DND-41 (cell line): ENCODE measurements around the gene GREM2.

Experiments
- ATAC-seq: fragments of 200-7000 bp; cut with Tn5 transposase; 3 replicates; pipeline ENCODE4 v1.9.1; 2021; ENCODE audit warnings: low read depth; ENCODE audit not compliant: insufficient read depth
- DNase-seq: peaks from one replicate; pipeline ENCODE4 v3.0.0-alpha.2; 2020
- H2AFZ ChIP-seq: 2 replicates; pipeline ENCODE4 v1.6.0; 2012; ENCODE audit warnings: low read depth, low read length
- H3K27ac ChIP-seq: 2 replicates; pipeline ENCODE4 v1.5.1; 2012; ENCODE audit warnings: low read length, inconsistent platforms
- H3K27me3 ChIP-seq: fragments of 200-600 bp; sonication (generic); 2 replicates; pipeline ENCODE4 v1.6.0; 2012; ENCODE audit warnings: low read length, mild to moderate bottlenecking, inconsistent platforms; ENCODE audit not compliant: insufficient read depth, poor library complexity
- H3K36me3 ChIP-seq: 2 replicates; pipeline ENCODE4 v1.5.1; 2012; ENCODE audit warnings: low read length, inconsistent platforms; ENCODE audit not compliant: insufficient read depth
- H3K4me1 ChIP-seq: 2 replicates; pipeline ENCODE4 v1.5.1; 2012; ENCODE audit warnings: mild to moderate bottlenecking, low read length; ENCODE audit not compliant: insufficient read depth
- H3K4me2 ChIP-seq: 2 replicates; pipeline ENCODE4 v1.6.0; 2012; ENCODE audit warnings: mild to moderate bottlenecking, moderate library complexity, low read length, inconsistent platforms; ENCODE audit not compliant: insufficient read depth
- H3K4me3 ChIP-seq, 2 experiments: fragments of 200-600 bp in 1 of 2; shearing (Covaris generic) in 1 of 2; 2 replicates each; pipeline ENCODE4 v1.5.1; 2012 to 2016; ENCODE audit warnings: inconsistent platforms in 2 of 2, low read length in 2 of 2, mild to moderate bottlenecking in 2 of 2, low read depth in 1 of 2, moderate library complexity in 1 of 2
- H3K79me2 ChIP-seq: 2 replicates; pipeline ENCODE4 v1.6.0; 2012; ENCODE audit warnings: low read length, inconsistent platforms; ENCODE audit not compliant: insufficient read depth
- H3K9ac ChIP-seq: 2 replicates; pipeline ENCODE4 v1.6.0; 2012; ENCODE audit warnings: low read depth, mild to moderate bottlenecking, inconsistent platforms, low read length, moderate library complexity
- H3K9me3 ChIP-seq: 2 replicates; pipeline ENCODE4 v1.5.1; 2012; ENCODE audit warnings: low read length, moderate library complexity, mild to moderate bottlenecking, inconsistent platforms; ENCODE audit not compliant: insufficient read depth, severe bottlenecking
- H4K20me1 ChIP-seq: 2 replicates; pipeline ENCODE4 v1.6.0; 2012; ENCODE audit warnings: low read length; ENCODE audit not compliant: insufficient read depth
- CTCF ChIP-seq: IDR thresholded peaks from 2 replicates; pipeline ENCODE4 v1.5.1; 2012; ENCODE audit warnings: borderline replicate concordance, low read length, moderate library complexity, mild to moderate bottlenecking; ENCODE audit not compliant: poor library complexity, severe bottlenecking; ENCODE audit errors: extremely low read depth
- EZH2 ChIP-seq: IDR thresholded peaks from 3 replicates; pipeline ENCODE4 v1.6.1; 2012; ENCODE audit warnings: borderline replicate concordance, low read depth, mild to moderate bottlenecking, moderate library complexity, low read length, inconsistent platforms; ENCODE audit not compliant: severe bottlenecking

The GREM2 gene

DNA sequence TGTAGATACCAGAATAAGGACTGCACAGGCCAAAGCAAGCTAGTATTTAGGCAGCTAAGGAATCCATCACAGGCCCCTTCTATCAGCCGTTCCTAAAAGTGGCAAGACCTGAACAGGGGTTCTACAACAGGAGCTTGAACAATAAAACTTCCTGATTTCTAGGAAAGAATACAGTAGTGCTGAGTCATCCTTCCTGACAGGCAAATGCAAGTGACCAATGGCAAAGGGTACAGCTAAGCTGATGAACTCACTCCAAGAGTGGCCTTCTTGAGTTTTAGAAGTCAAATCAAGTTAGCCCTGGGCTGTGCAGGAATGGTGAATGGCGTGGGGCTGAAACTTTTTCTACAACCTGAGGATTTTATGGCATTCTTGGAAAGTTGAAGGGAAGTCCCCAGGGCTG, 112.9 kb downstream of the GREM2 start:
- Histone ChIP-seq H3K9me3 (no peaks in the 10 kb centered on the region), H2AFZ (peak overlapping the region; percentile 47; the same call in 1 of the 2 replicates), H3K4me1 (peaks cover 12% of the 10 kb centered on the region), H3K4me2 (no peak overlapping the region), H3K27me3 (no peaks in the 10 kb centered on the region), H3K79me2 (no peaks in the 10 kb centered on the region), H3K36me3 (no peaks in the 10 kb centered on the region), H3K27ac (no peak overlapping the region), H3K9ac (no peak overlapping the region), H4K20me1 (no peaks in the 10 kb centered on the region), H3K4me3 (no peak overlapping the region)
- DNase-seq (no peak), ATAC-seq (peak; percentile 62)
- TF ChIP-seq CTCF: no peak
- TF ChIP-seq EZH2: no peak

GRCh38 chr1:240498335-240498734, 113.6 kb downstream of the GREM2 start:
- TF ChIP-seq EZH2 (no peak), CTCF (no peak)
- Histone ChIP-seq H3K4me2 (no peak overlapping the region), H3K9ac (no peak overlapping the region), H3K27ac (no peak overlapping the region), H3K79me2 (no peaks in the 10 kb centered on the region), H2AFZ (no peak overlapping the region), H3K4me1 (peaks cover 12% of the 10 kb centered on the region), H4K20me1 (no peaks in the 10 kb centered on the region), H3K9me3 (no peaks in the 10 kb centered on the region), H3K27me3 (no peaks in the 10 kb centered on the region), H3K4me3 (no peak overlapping the region), H3K36me3 (no peaks in the 10 kb centered on the region)
- DNase-seq (no peak), ATAC-seq (0 out of 3 replicates have a peak, but pooled peaks have one; percentile 12)

DNA sequence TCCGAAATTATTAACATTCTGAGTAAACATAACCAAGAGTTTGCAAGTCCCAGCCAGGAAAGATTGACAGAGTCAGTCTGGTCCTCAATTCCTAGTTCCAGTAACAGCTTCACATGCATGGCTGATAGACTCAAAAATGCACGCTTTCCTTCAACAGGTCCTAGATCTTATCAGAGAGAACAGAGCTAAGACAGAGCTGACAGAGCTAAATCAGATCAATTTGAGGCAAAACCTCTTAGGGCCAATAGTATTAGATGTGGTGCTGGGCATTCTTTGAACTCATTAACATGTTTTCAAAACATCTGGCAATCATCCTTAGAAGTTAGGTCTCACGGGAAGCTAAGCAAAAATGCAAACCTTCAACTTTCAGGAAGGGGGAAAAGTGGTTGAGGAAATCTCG, 114.0 kb downstream of the GREM2 start:
- Histone ChIP-seq H2AFZ (no peak overlapping the region), H3K4me2 (no peak overlapping the region), H3K9ac (no peak overlapping the region), H3K79me2 (no peaks in the 10 kb centered on the region), H4K20me1 (no peaks in the 10 kb centered on the region), H3K27me3 (no peaks in the 10 kb centered on the region), H3K9me3 (no peaks in the 10 kb centered on the region), H3K4me3 (no peak overlapping the region), H3K36me3 (no peaks in the 10 kb centered on the region), H3K27ac (no peak overlapping the region), H3K4me1 (peaks cover 12% of the 10 kb centered on the region)
- TF ChIP-seq CTCF: no peak
- no peak for TF ChIP-seq EZH2
- ATAC-seq (peak; percentile 61), DNase-seq (no peak)

GRCh38 chr1:240496941-240497340, 115.0 kb downstream of the GREM2 start:
- Histone ChIP-seq H3K36me3 (no peaks in the 10 kb centered on the region), H3K9ac (no peak overlapping the region), H4K20me1 (no peaks in the 10 kb centered on the region), H3K4me2 (no peak overlapping the region), H3K4me1 (peaks cover 12% of the 10 kb centered on the region), H3K9me3 (no peaks in the 10 kb centered on the region), H3K27ac (no peak overlapping the region), H3K27me3 (no peaks in the 10 kb centered on the region), H2AFZ (no peak overlapping the region), H3K79me2 (no peaks in the 10 kb centered on the region), H3K4me3 (no peak overlapping the region)
- TF ChIP-seq CTCF (no peak), EZH2 (no peak)
- ATAC-seq (no peak), DNase-seq (no peak)
